Motor neuron (in vitro differentiated cells): ENCODE results near the gene ZP1. TPM values are rescaled to one million over a fixed set of nuclear protein-coding genes. Genes with fewer than 3 reads are reported as not detected.

Experiments used
- ATAC-seq, 8 experiments: fragments of 200-7000 bp; cut with Tn5 transposase; replicated peaks in 6 of 8; 2 replicates each; pipeline ENCODE4 v1.8.0; 2021; ENCODE audit warnings: mild to moderate bottlenecking in 8 of 8, moderate library complexity in 8 of 8
- H3K27ac ChIP-seq, 2 donors: fragments of 250-450 bp; sonication (Bioruptor Pico); 2 replicates each; pipeline ENCODE4 v1.9.0; 2021; ENCODE audit warnings: antibody characterized with exemption in 2 of 2, mild to moderate bottlenecking in 2 of 2, moderate library complexity in 1 of 2
- H3K4me1 ChIP-seq, 2 donors: fragments of 250-450 bp; sonication (Bioruptor Pico); replicated peaks in 1 of 2; 2 replicates each; pipeline ENCODE4 v1.6.1; 2021; ENCODE audit warnings: antibody characterized with exemption in 2 of 2, mild to moderate bottlenecking in 2 of 2, moderate library complexity in 1 of 2
- H3K4me3 ChIP-seq, 5 donors: fragments of 250-450 bp; sonication (Bioruptor Pico); 2 replicates each; pipeline ENCODE4 v1.9.0; 2021; ENCODE audit warnings: antibody characterized with exemption in 5 of 5, mild to moderate bottlenecking in 5 of 5, moderate library complexity in 4 of 5
- WGBS, 10 experiments: fragments of 450-650 bp; shearing (Covaris generic); methylation state at CpG; one replicate each; pipeline ENCODE4 v1.0.0; 2022; 5-methylcytosine and 5-hydroxymethylcytosine counted together
- in situ Hi-C, 9 experiments: fragments of 400-800 bp; cut with MboI; loops; one replicate each; pipeline ENCODE4 v1.15.0; 2021; ENCODE audit warnings: low sequenced_read_pairs in 9 of 9, low pct_unique_long_range_greater_than_20kb in 2 of 9; ENCODE audit not compliant: unreplicated experiment in 9 of 9
- total RNA-seq, 8 experiments: library from RNA; unstranded; fragments of 300-600 nt; gene quantifications; 2 replicates each; pipeline versions ENCODE4 v1.2.3 to v1.2.4, GENCODE V29; 2022

The ZP1 gene
- total RNA-seq, 8 experiments from 2014 or later = 0.56 to 0.95 (median 0.65) TPM; not detected in 4

DNA sequence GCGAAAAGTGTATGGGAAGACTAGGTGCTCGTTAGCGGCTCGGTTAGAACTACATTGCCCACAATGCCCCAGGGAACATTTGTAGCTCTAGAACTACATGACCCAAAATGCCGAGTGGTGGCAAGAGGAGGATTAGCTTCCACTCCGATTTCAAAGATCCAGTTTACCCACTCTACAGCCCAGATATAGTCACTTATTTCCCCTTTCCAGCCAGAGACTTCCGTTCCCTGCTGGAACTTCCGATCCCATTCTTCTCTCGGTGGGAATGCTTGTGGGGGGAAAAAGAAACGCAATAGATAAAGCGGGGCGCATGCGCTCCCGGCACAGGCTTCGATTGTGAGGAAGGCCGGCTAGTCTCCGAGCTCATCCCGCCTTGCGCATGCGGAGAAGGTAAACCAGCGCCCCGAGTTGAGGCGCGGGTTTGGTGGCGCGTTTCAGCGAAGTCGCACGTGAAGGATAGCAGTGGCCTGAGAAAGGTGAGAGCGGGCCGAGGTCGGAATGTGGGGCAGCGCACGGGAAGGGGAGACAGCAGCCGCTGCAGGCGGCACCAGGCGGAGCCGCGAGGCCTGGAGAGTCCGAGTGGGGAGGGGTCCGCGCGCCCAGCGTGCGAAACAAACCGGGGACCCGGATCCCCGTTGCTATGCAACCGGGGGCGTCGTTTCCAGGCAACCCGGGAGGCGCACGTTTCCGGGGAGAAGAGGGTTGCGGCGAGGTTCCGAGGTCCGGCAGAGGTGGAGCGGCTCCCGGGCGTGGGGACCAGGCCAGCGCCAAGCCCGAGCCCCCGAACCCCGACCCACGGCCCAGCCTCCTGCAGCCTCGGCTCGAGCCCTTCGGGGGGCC is 46.7 kb downstream of the ZP1 start, which contains the start of gene TMEM109:
Gene TMEM109 (plus strand): TSS at position 366 of the 840 bp plus-strand sequence. CDS start 5,536 bp downstream, outside the sequence.
- Histone ChIP-seq H3K4me3 (peak within 1 kb of the TSS; percentile 46 to 70 (median 62)), H3K27ac (peak within 1 kb of the TSS; percentile 94 to 98), H3K4me1 (peaks cover 15% of the 10 kb centered on the region in 2 donors)
- in situ Hi-C loops = loop anchor here in 2 of 9 experiments (10.0 kb wide), 1 partner anchor 211 kb away; no protein-coding TSS in a partner anchor
- peak; percentile 69 to 87 (median 80) for ATAC-seq
- WGBS, 10 experiments = 0 to 6% (median 0%) methylated on average over 1 to 21 of the region's 70 CpGs; no CpG with 5 or more reads in 1 of the 10 experiments

DNA sequence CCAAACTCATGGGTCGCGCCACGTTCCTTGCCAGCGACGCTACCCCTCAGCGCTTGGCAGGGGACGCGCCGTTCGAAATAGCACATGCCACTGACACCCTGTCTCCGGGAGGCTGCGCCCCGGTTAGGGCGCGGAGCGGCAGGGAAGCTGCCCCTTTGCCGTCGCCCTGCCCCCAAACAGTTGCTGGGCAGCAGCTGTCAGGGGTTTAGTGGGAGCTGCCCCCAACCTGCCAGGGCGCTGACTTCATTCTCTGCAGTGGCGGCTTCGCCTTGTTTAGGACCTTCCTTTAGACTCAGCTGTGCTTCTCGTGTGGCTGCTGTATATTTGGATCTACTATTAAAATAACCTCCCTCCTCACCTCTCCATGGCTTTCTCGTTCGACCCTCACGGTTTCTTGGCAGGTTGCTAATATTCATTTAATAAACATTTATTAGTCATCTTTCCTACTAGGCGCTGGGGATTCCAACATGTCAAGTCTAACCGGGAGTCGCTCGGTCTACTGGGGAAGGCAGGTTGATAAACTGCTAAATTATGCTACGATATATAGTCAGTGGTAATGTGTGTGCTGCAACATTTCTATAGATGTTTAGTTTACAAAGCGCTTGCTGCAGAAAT is 47.4 kb downstream of the ZP1 start:
- in situ Hi-C loops = loop anchor here in 2 of 9 experiments (10.0 kb wide), 1 partner anchor 210 kb away; no protein-coding TSS in a partner anchor

DNA sequence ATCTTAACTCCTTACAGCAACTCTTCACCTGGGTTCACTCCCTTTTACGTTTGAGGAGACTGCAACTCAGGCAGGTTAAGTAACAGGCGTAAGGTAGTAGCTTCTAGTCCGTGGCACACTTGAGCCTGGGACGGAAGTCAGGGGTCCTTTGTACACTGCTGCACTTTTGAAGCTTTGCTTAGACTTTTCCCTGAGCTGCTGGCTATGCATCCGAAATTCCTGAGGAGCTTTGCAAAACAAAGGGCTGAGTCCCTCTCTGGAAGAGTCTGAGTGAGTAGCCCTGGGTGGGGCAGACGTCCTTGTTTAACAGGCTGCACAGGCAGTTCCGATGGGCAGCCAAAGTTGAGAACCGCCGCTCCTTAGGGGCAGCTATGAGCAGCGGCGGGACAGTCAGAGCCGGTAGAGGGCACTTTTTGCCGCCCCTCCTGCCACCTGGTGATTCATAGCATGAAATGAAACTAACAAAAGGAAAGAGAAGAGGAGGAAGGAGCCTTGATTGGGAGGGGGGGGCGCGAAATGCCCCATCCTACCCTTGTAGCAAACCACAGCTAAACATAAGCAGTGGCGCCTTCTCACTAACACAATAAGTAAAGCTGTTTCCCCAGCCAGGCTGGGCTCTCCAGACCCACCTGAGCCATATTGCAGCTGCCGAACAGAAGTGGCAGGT is 48.0 kb downstream of the ZP1 start:
- in situ Hi-C loops = loop anchor here in 2 of 9 experiments (10.0 kb wide), 1 partner anchor 209 kb away; no protein-coding TSS in a partner anchor
- 0 to 20% (median 7%) methylated on average over 1 to 8 of the region's 17 CpGs; no CpG with 5 or more reads in 2 of the 10 experiments for WGBS, 10 experiments
- Histone ChIP-seq H3K4me3 (peak overlapping the region; percentile 46 to 70 (median 62)), H3K27ac (no peak overlapping the region), H3K4me1 (peaks cover 15% of the 10 kb centered on the region in 2 donors)
- peak; percentile 19 to 63 (median 48) for ATAC-seq

More for the DNA sequence above, 47.4 kb downstream of the ZP1 start:
- 0 to 4% (median 0%) methylated on average over 1 to 17 of the region's 31 CpGs; no CpG with 5 or more reads in 4 of the 10 experiments for WGBS, 10 experiments
- H3K4me1 ChIP-seq = peaks cover 15% of the 10 kb centered on the region in 2 donors
- H3K27ac ChIP-seq = no peak overlapping the region
- H3K4me3 ChIP-seq = peak overlapping the region; percentile 46 to 70 (median 62)
- ATAC-seq = peak; percentile 4 to 47 (median 31)

DNA sequence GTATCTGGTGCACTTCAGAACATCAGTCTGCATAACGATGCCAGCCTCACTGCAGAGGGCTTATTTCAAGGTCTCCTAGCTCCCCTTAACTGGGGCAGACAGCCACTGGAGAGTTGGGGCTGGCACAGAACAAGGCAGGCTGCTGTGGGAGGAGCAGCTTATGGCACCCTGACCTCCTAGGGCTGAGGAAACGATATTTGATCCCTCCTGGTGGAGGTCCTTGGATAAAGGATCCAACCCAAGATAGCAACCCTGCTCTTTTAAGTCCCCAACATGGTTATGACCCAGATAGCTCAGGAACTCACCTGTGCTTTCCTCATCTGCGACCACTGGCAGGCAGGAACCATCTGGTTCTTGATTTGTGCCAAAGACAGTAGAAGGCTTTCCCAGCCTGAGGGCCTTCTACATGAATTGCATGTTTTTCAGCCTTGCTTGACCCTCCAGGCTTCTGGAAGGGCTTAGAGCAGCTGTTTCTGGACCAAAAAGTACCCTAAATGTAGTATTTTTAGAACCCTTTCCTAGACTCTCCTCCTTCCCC is 49.4 kb downstream of the ZP1 start:
- in situ Hi-C loops = loop anchor here in 2 of 9 experiments (10.0 kb wide), 1 partner anchor 208 kb away; no protein-coding TSS in a partner anchor
- WGBS, 10 experiments = 78 to 100% (median 86%) methylated on average over 1 to 2 of the region's 3 CpGs; no CpG with 5 or more reads in 5 of the 10 experiments
- no peak overlapping the region for H3K27ac ChIP-seq
- ATAC-seq = no peak
- no peak overlapping the region for H3K4me3 ChIP-seq
- H3K4me1 ChIP-seq = peaks cover 15% of the 10 kb centered on the region in 2 donors

DNA sequence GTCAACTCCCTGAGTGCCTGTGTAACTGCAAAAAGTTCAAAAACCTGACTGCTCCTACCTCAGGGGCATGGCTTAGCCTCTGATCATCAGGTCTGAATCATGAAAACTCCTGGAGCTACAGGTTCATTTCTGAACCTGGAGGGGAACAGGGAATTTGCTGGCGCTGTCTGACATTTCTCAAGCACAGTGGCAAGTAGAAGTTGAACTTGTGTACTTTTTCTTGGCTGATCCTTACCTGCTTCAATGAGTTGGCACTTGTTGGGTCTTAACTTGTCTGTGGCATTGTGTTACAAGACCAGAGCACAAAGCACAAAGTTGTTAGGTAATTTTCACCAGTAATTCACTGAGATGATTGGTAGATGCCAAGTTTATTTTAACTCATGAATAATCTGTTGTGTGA is 49.9 kb downstream of the ZP1 start:
- no peak for ATAC-seq
- WGBS, 10 experiments = 86 to 100% (median 100%) methylated on average over 1 of the region's 1 CpG; no CpG with 5 or more reads in 4 of the 10 experiments

DNA sequence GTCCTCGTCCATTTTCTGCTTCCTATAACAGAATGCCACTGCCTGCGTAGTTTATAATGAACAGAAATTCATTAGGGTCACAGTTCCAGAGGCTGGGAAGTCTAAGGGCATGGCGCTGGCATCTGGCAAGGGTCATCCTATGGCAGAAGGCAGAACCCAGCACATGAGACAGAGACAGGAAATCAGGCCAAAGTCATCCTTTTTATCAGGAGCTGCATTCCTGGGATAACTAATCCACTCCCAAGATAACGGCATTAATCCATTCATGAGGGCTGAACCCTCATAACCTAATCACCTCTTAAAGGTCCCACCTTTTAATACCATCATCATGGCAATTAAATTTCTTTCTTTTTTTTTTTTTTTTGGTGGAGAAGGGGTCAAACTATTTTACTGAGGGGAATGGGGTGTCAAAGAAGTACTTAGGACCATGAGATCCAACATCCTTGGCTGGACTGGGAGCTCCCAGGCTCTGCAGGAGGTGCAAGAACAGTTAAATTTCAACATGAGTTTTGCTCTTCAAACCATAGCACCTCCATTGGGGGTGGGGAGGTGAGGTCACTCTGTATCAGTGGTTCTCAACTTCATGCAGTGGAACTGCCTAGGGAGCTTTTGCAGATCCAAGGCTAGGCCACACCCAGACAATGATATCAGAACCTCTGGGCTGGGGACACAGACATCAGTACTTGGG is 51.1 kb downstream of the ZP1 start:
- peak in 1 of 8 experiments; percentile 1 for ATAC-seq
- 65 to 100% (median 95%) methylated on average over 2 to 4 of the region's 4 CpGs; no CpG with 5 or more reads in 3 of the 10 experiments for WGBS, 10 experiments
- no peak overlapping the region for H3K27ac ChIP-seq
- no peak overlapping the region for H3K4me3 ChIP-seq
- in situ Hi-C loops = loop anchor here in 2 of 9 experiments (10.0 kb wide), 1 partner anchor 206 kb away; no protein-coding TSS in a partner anchor
- H3K4me1 ChIP-seq = peaks cover 5 to 10% of the 10 kb centered on the region in 2 donors

More for the DNA sequence above, 49.9 kb downstream of the ZP1 start:
- Histone ChIP-seq H3K4me1 (peaks cover 15% of the 10 kb centered on the region in 2 donors), H3K27ac (no peak overlapping the region), H3K4me3 (no peak overlapping the region)
- in situ Hi-C loops = loop anchor here in 2 of 9 experiments (10.0 kb wide), 1 partner anchor 208 kb away; no protein-coding TSS in a partner anchor

DNA sequence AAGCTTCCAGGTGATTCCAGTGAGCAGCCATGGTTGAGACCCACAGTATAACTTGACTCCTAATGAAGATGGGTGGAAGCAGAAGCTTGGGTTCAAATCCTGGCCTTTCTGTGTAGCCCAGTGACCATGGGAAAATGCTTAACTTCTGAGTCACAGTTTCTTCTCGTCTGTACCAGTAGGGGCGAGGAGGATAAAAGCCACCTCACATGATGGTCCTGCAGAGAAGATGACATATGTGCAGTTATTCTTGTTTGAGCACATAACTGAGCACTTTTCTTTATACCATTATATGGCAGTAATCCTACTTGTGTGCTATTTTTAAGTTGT is 51.6 kb downstream of the ZP1 start:
- in situ Hi-C loops = loop anchor here in 2 of 9 experiments (10.0 kb wide), 1 partner anchor 206 kb away; no protein-coding TSS in a partner anchor
- ATAC-seq = peak in 2 of 8 experiments; percentile 3 to 6
- 36 to 83% (median 80%) methylated on average over 1 to 2 of the region's 2 CpGs; no CpG with 5 or more reads in 5 of the 10 experiments for WGBS, 10 experiments
- Histone ChIP-seq H3K4me1 (peaks cover 9 to 12% of the 10 kb centered on the region in 2 donors), H3K27ac (no peak overlapping the region), H3K4me3 (no peak overlapping the region)

DNA sequence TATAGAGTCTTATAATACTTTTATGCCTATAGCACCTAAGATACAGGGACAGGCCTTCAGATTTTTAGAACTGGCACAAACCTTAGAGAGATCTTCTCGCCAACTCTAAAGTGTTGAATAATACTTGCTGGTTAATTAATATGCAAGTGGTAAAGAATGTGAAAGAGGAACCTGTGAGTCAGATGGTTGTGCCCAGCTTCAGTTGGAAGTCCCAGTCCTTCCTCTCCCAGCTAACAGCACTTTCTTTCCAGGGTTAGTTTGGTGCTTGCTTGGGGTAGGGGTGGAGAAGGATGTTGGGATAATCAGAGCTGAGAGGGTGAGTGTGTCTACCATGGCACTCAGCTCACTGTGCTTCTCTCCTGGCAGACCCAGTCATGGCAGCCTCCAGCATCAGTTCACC is 52.0 kb downstream of the ZP1 start:
- no peak for ATAC-seq
- WGBS, 10 experiments = 75 to 100% (median 100%) methylated on average over 1 of the region's 1 CpG; no CpG with 5 or more reads in 3 of the 10 experiments
- H3K4me3 ChIP-seq = no peak overlapping the region
- H3K4me1 ChIP-seq = peaks cover 10 to 14% of the 10 kb centered on the region in 2 donors
- in situ Hi-C loops = loop anchor here in 2 of 9 experiments (10.0 kb wide), 1 partner anchor 205 kb away; no protein-coding TSS in a partner anchor
- no peak overlapping the region for H3K27ac ChIP-seq

DNA sequence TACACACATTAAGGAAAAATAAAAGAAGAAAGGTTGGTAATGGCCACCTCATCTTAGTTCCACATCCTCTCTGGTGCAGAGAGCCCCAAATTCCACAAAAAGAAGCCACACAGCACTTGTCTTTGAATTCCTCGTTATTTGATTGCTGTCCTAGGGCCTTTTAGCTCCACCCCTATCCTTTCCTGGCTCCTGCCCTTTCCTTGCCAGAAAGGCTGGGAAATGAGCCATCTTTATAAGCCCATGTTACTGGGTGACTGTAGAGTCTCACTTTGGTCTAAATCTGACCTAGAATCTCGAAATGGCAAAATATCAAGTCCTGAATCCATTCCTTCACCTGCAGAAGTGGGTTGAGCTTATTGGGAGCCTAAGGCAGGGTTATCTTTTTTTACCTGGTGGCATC is 52.6 kb downstream of the ZP1 start:
- H3K27ac ChIP-seq = no peak overlapping the region
- WGBS, 10 experiments = 40 to 100% (median 83%) methylated on average over 1 to 2 of the region's 2 CpGs; no CpG with 5 or more reads in 5 of the 10 experiments
- ATAC-seq = no peak
- in situ Hi-C loops = loop anchor here in 2 of 9 experiments (10.0 kb wide), 1 partner anchor 205 kb away; no protein-coding TSS in a partner anchor
- H3K4me3 ChIP-seq = no peak overlapping the region
- H3K4me1 ChIP-seq = peaks cover 10 to 14% of the 10 kb centered on the region in 2 donors

DNA sequence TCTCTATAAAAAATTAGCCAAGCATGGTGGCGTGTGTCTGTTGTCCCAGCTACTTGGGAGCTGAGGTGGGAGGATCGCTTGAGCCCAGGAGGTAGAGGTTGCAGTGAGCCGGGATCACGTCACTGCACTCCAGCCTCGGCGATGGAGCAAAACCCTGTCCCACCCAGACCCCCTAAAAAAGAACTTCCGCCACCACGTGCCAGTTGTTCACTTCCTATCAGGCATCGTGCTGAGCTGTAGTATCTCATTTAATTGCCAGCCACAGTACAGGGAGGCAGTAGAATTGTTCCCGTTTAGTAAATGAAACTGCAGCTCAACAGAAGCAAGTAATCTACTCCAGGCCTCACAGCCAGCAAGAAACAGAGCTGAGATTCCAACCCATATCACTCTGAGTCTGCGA is 53.9 kb downstream of the ZP1 start:
- WGBS, 10 experiments = 40 to 94% (median 85%) methylated on average over 1 to 8 of the region's 11 CpGs; no CpG with 5 or more reads in 3 of the 10 experiments
- H3K27ac ChIP-seq = no peak overlapping the region
- no peak overlapping the region for H3K4me3 ChIP-seq
- ATAC-seq = no peak
- in situ Hi-C loops = no loop called here
- peaks cover 12 to 13% of the 10 kb centered on the region in 2 donors for H3K4me1 ChIP-seq

DNA sequence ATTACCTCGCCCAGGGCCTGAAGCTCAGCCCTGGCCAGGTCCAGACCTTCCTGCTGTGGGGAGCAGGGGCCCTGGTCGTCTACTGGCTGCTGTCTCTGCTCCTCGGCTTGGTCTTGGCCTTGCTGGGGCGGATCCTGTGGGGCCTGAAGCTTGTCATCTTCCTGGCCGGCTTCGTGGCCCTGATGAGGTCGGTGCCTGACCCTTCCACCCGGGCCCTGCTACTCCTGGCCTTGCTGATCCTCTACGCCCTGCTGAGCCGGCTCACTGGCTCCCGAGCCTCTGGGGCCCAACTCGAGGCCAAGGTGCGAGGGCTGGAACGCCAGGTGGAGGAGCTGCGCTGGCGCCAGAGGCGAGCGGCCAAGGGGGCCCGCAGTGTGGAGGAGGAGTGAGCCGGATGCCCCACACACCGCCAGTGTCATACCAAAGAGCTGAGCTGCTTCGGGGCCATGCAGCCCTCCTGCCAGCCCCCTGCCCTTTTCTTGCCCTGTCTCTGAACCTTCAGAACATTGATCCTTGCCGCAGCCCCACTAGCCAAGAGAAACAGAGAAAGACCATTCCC is 54.5 kb downstream of the ZP1 start:
- no peak for ATAC-seq
- Histone ChIP-seq H3K27ac (no peak overlapping the region), H3K4me3 (no peak overlapping the region), H3K4me1 (peaks cover 13 to 16% of the 10 kb centered on the region in 2 donors)
- in situ Hi-C loops = no loop called here
- WGBS, 10 experiments = 53 to 100% (median 85%) methylated on average over 1 to 12 of the region's 23 CpGs; no CpG with 5 or more reads in 4 of the 10 experiments
